Psoas muscle (tissue), 8 donors: Measurements from ENCODE around the gene FAM193A. TPM values are rescaled to one million over a fixed set of nuclear protein-coding genes. Genes with fewer than 3 reads are reported as not detected.

ENCODE experiments used
- ATAC-seq, 4 donors: fragments of 200-7000 bp; cut with Tn5 transposase; one replicate each; pipeline ENCODE4 v1.9.1; 2020; ENCODE audit warnings: moderate library complexity in 3 of 4, mild to moderate bottlenecking in 2 of 4
- DNase-seq, 2 donors: peaks; one replicate each; pipeline ENCODE4 v3.0.0-alpha.2; 2020
- H3K27ac ChIP-seq: fragments of 200-600 bp; one replicate; pipeline ENCODE4 v1.8.0; 2022
- H3K27me3 ChIP-seq, 3 donors: fragments of 200-600 bp in 1 of 3; one replicate each; pipeline versions ENCODE4 v1.6.1 to v1.8.0; 2013 to 2022; ENCODE audit warnings: low read length in 2 of 3, mild to moderate bottlenecking in 2 of 3, moderate library complexity in 1 of 3; ENCODE audit not compliant: insufficient read depth in 3 of 3
- H3K36me3 ChIP-seq, 2 donors: fragments of 200-600 bp in 1 of 2; one replicate each; pipeline versions ENCODE4 v1.6.1 to v1.8.0; 2013 to 2022; ENCODE audit warnings: low read depth in 1 of 2, mild to moderate bottlenecking in 1 of 2, moderate library complexity in 1 of 2; ENCODE audit not compliant: insufficient read depth in 1 of 2
- H3K4me1 ChIP-seq: fragments of 200-600 bp; one replicate; pipeline ENCODE4 v1.8.0; 2022
- H3K4me3 ChIP-seq: fragments of 200-600 bp; one replicate; pipeline ENCODE4 v1.8.0; 2022; ENCODE audit warnings: mild to moderate bottlenecking
- H3K9me3 ChIP-seq: fragments of 200-600 bp; one replicate; pipeline ENCODE4 v1.8.0; 2022
- WGBS, 3 donors: extraction: QIAGEN DNeasy Blood & Tissue Kit; methylation state at CpG; one replicate each; pipeline versions ENCODE4 v1.1.6 to v1.1.7; 2013; 5-methylcytosine and 5-hydroxymethylcytosine counted together
- intact Hi-C, 2 donors: fragments of 100-400 bp; cut with DNase I; formaldehyde crosslinking; loops; one replicate each; pipeline versions ENCODE4 v1.11.0 to v1.14.2; 2022
- polyA plus RNA-seq, 3 donors: library from polyadenylated mRNA; stranded (reverse); fragments of 200-250 nt; gene quantifications; one replicate each; pipeline ENCODE4 v1.2.3, GENCODE V29; 2013
- total RNA-seq, 4 donors: library from RNA; stranded (reverse); fragmentation: NEBNext Ultra II Directional in 2 of 4; extraction: Animal tissue kit (Norgen Biotek cat#: 25700) in 2 of 4; gene quantifications; one replicate each; pipeline versions ENCODE4 v1.2.1 to v1.2.4, GENCODE V29; 2021 to 2023
- TF ChIP-seq, protein P1 (sequence below): fragments of 200-600 bp; IDR thresholded peaks from one replicate; pipeline ENCODE4 v1.8.0; 2022; ENCODE audit warnings: antibody characterized with exemption
- donor health status: healthy with polysubstance abuse.
- donor health status: DM: no; HTN: no; CAD: no; lungs with moderate emphysema.
- donor health status: Bipolar disorder and iron deficiency.
- donor health status: healthy.
- donor health status: DM: yes; HTN: yes; CAD: no.
- donor health status: DM: no; HTN: no; CAD: no.
- donor health status: DM: no; HTN: no; CAD: no.
- donor health status: DM: yes; HTN: yes; CAD: no.

Gene FAM193A
- total and polyA plus RNA-seq, 7 donors: 7.5 to 20.0 (median 14.6) TPM

DNA sequence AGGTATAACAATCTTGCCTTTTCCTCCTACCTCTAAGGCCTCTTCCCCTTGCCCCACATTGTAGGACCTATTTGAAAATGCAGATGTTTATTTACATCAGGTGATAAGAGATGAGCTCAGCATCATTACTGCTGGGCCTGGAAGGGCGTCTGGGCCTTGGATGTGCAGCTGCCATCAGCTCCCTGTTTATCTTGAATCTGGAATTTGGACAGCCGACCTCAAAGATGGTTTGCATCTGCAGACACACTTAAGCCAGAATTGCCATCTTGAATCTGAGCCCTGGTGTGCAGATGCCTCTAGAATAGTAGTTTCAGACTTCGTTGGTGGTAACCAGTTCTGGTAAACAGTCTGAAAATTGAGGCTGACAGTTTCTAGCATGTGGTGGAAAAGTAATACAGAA lies 59.0 kb downstream of the FAM193A start:
- ATAC-seq (no peak), DNase-seq (no peak)
- Histone ChIP-seq H3K4me3 (no peak overlapping the region), H3K4me1 (peaks cover 78% of the 10 kb centered on the region), H3K9me3 (no peaks in the 10 kb centered on the region), H3K27ac (peak overlapping the region; percentile 77), H3K36me3 (peaks cover 0 to 13% of the 10 kb centered on the region in 2 donors), H3K27me3 (no peaks in the 10 kb centered on the region)
- WGBS, 3 donors: 41 to 55% (median 45%) methylated on average over 3 of the region's 3 CpGs
- intact Hi-C loops: no loop called here
- TF ChIP-seq, protein P1, sequence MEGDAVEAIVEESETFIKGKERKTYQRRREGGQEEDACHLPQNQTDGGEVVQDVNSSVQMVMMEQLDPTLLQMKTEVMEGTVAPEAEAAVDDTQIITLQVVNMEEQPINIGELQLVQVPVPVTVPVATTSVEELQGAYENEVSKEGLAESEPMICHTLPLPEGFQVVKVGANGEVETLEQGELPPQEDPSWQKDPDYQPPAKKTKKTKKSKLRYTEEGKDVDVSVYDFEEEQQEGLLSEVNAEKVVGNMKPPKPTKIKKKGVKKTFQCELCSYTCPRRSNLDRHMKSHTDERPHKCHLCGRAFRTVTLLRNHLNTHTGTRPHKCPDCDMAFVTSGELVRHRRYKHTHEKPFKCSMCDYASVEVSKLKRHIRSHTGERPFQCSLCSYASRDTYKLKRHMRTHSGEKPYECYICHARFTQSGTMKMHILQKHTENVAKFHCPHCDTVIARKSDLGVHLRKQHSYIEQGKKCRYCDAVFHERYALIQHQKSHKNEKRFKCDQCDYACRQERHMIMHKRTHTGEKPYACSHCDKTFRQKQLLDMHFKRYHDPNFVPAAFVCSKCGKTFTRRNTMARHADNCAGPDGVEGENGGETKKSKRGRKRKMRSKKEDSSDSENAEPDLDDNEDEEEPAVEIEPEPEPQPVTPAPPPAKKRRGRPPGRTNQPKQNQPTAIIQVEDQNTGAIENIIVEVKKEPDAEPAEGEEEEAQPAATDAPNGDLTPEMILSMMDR: no peak

DNA sequence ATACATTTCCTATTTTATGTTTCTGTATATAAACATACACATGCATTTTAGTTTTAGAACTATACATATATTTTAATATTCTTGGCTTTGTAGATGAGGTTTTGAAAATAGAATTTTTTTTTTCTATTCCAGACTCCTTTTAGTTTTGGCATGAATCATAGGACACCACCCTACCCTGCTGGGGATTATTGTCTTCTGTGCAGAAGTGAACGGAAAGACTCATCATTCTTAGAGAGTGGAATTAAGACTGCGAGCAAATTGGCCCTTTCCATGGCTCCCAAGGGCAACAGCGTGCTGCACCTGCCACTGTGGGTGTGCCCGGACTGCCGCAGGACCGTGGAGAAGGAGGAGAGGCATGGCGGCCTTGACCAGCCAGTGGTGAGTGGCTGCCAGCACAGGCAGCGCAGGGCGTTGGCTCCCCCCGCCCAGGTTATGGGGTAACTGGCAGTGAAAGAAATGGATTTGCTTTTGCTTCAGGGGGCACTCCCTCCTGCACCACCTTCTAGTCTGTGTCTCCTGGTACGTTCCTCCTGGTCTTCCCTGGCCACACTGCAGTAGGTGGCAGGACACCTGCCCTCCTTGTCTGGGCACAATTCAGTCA lies 59.6 kb downstream of the FAM193A start:
- peak overlapping the region; percentile 77 for H3K27ac ChIP-seq
- H3K4me1 ChIP-seq: peaks cover 74% of the 10 kb centered on the region
- intact Hi-C loops: no loop called here
- no peaks in the 10 kb centered on the region for H3K27me3 ChIP-seq
- no peaks in the 10 kb centered on the region for H3K9me3 ChIP-seq
- TF ChIP-seq, protein P1: no peak
- H3K36me3 ChIP-seq: peaks cover 0 to 17% of the 10 kb centered on the region in 2 donors
- ATAC-seq (peak in 1 of 4 donors; percentile 15), DNase-seq (no peak)
- no peak overlapping the region for H3K4me3 ChIP-seq
- 46 to 60% (median 48%) methylated on average over 11 of the region's 11 CpGs for WGBS, 3 donors

DNA sequence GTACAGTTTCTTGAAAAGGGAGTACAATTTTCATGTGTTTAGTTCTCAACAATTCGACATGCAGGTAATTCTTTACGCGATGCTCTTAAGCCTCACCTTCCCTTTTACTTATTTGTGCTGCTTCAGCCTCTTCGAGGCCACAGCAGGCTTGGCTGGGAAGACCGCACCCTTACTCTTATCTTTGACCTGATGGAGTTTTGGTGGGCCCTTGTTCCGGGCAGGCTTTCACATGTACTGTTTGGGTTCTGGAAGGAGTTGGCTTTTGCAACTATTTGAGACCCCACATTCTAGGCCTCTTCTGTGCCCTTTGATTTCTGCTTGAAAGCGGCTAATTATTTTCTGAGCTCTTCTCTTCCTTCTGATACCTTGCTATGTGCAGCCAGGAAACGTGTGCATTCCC lies 60.2 kb downstream of the FAM193A start:
- DNase-seq (no peak), ATAC-seq (no peak)
- no peaks in the 10 kb centered on the region for H3K27me3 ChIP-seq
- WGBS, 3 donors: 85 to 87% (median 86%) methylated on average over 8 of the region's 8 CpGs
- no peaks in the 10 kb centered on the region for H3K9me3 ChIP-seq
- no peak overlapping the region for H3K4me3 ChIP-seq
- peaks cover 0 to 17% of the 10 kb centered on the region in 2 donors for H3K36me3 ChIP-seq
- H3K27ac ChIP-seq: peak overlapping the region; percentile 77
- H3K4me1 ChIP-seq: peaks cover 69% of the 10 kb centered on the region
- intact Hi-C loops: loop anchor here in 1 of 2 donors (1.0 kb wide), 1 partner anchor 59 kb away; no protein-coding TSS in a partner anchor
- TF ChIP-seq, protein P1: no peak

DNA sequence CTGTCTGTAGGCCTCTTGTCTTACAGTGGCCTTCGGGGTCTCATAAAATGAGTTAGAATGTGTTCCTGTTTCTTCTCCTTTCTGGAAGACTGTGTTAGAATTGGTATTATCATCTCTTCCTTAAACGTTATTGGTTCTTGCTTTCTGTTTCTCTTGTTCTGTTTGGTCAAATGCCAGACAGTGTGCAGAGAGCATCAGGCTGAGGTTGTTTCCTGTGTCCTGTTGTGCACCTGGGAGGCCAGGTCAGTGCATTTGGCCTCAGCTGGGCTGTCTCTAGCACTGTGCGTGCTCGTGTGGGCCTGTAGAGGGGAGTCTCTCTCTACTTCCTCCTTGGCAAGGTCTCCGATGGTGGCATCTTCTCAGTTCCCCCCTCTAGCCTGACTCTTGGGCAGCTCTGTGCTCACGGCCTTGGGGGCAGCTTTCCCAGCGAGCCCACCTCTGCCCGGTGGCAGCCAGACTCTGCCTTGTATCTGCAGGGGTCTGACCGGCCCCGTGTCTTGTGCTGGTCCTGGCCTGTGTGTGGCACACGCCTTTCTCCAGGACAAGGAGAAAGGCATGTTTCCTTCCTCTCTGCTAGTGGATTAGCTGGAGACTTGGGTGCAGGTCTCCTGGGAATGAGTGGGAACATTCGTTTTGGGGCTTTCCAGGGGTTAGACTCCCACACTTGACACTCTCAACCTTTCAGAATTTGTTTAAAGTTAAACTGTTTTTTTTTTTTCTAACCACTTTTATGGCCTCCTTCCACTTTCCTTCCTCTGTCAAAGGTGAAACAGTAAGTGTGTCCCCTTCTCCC lies 62.3 kb downstream of the FAM193A start:
- intact Hi-C loops: no loop called here
- H3K9me3 ChIP-seq: no peaks in the 10 kb centered on the region
- H3K27me3 ChIP-seq: no peaks in the 10 kb centered on the region
- H3K4me3 ChIP-seq: no peak overlapping the region
- ATAC-seq (peak in 3 of 4 donors; percentile 15 to 28 (median 16)), DNase-seq (no peak)
- peak overlapping the region; percentile 77 for H3K27ac ChIP-seq
- H3K4me1 ChIP-seq: peaks cover 51% of the 10 kb centered on the region
- 35 to 48% (median 41%) methylated on average over 12 of the region's 12 CpGs for WGBS, 3 donors
- H3K36me3 ChIP-seq: peaks cover 0 to 21% of the 10 kb centered on the region in 2 donors
- TF ChIP-seq, protein P1: no peak
